ENCODE results near the gene ATP5PD.

ATP5PD gene

GRCh38 chr17:75046407-75047289 lies at the start of gene ATP5PD, which contains the start of gene KCTD2 (continued):
- peak; percentile 68; the same call in 1 of the 2 replicates for TF ChIP-seq SP7 (tag by site-specific recombination; IDR thresholded peaks at IDR 0.05)
- 0 out of 2 replicates have a peak, but pooled peaks have one; percentile 23 for TF ChIP-seq ZBTB21 (tag by site-specific recombination; IDR thresholded peaks at IDR 0.05)
- TF ChIP-seq ZNF423 (tag by site-specific recombination; IDR thresholded peaks at IDR 0.05), result no peak
- TF ChIP-seq ZNF426 (tag by site-specific recombination; IDR thresholded peaks at IDR 0.05), result no peak
- 0 out of 2 replicates have a peak, but pooled peaks have one; percentile 35 for TF ChIP-seq ZNF518A (tag by site-specific recombination; conservative IDR thresholded peaks at IDR 0.05; ENCODE audit: low read depth)
- no peak; the same call in 1 of the 2 replicates for TF ChIP-seq OVOL3 (tag by site-specific recombination; IDR thresholded peaks at IDR 0.05)
- no peak for TF ChIP-seq ZNF529 (tag by site-specific recombination; IDR thresholded peaks at IDR 0.05; ENCODE audit: insufficient replicate concordance)
- TF ChIP-seq ZNF292 (tag by site-specific recombination; IDR thresholded peaks at IDR 0.05; ENCODE audit: borderline replicate concordance, low read depth), result no peak
- TF ChIP-seq, protein P1, sequence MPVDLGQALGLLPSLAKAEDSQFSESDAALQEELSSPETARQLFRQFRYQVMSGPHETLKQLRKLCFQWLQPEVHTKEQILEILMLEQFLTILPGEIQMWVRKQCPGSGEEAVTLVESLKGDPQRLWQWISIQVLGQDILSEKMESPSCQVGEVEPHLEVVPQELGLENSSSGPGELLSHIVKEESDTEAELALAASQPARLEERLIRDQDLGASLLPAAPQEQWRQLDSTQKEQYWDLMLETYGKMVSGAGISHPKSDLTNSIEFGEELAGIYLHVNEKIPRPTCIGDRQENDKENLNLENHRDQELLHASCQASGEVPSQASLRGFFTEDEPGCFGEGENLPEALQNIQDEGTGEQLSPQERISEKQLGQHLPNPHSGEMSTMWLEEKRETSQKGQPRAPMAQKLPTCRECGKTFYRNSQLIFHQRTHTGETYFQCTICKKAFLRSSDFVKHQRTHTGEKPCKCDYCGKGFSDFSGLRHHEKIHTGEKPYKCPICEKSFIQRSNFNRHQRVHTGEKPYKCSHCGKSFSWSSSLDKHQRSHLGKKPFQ (tag by site-specific recombination; IDR thresholded peaks at IDR 0.05), result no peak
- TF ChIP-seq ZNF174 (tag by site-specific recombination; IDR thresholded peaks at IDR 0.05), result no peak
- TF ChIP-seq ZBTB8A (tag by site-specific recombination; IDR thresholded peaks at IDR 0.05), result peak; percentile 95
- peak; percentile 94 for TF ChIP-seq ZBTB17 (tag by site-specific recombination; IDR thresholded peaks at IDR 0.05)
- TF ChIP-seq BCL11A (tag by site-specific recombination; IDR thresholded peaks at IDR 0.05; ENCODE audit: low read depth), result 0 out of 2 replicates have a peak, but pooled peaks have one; percentile 23
- TF ChIP-seq PBX3 (CRISPR knock-in tag; IDR thresholded peaks at IDR 0.05), result peak; percentile 83
- peak; percentile 95 for TF ChIP-seq ZNF664 (tag by site-specific recombination; IDR thresholded peaks at IDR 0.05)
- peak; percentile 54 for TF ChIP-seq GLIS1 (tag by site-specific recombination; IDR thresholded peaks at IDR 0.05)
- TF ChIP-seq ZFP37 (tag by site-specific recombination; IDR thresholded peaks at IDR 0.05), result peak; percentile 48; the same call in 1 of the 2 replicates
- TF ChIP-seq, protein P2, sequence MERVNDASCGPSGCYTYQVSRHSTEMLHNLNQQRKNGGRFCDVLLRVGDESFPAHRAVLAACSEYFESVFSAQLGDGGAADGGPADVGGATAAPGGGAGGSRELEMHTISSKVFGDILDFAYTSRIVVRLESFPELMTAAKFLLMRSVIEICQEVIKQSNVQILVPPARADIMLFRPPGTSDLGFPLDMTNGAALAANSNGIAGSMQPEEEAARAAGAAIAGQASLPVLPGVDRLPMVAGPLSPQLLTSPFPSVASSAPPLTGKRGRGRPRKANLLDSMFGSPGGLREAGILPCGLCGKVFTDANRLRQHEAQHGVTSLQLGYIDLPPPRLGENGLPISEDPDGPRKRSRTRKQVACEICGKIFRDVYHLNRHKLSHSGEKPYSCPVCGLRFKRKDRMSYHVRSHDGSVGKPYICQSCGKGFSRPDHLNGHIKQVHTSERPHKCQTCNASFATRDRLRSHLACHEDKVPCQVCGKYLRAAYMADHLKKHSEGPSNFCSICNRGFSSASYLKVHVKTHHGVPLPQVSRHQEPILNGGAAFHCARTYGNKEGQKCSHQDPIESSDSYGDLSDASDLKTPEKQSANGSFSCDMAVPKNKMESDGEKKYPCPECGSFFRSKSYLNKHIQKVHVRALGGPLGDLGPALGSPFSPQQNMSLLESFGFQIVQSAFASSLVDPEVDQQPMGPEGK (tag by site-specific recombination; IDR thresholded peaks at IDR 0.05), result peak; percentile 98
- TF ChIP-seq HIC1 (tag by site-specific recombination; IDR thresholded peaks at IDR 0.05), result peak; percentile 86
- no peak for TF ChIP-seq HOXA7 (CRISPR knock-in tag; IDR thresholded peaks at IDR 0.05; ENCODE audit: borderline replicate concordance)
- no peak for TF ChIP-seq ZNF404 (tag by site-specific recombination; IDR thresholded peaks at IDR 0.05)
- TF ChIP-seq ZNF626 (tag by site-specific recombination; IDR thresholded peaks at IDR 0.05), result no peak
- TF ChIP-seq ZNF112 (tag by site-specific recombination; IDR thresholded peaks at IDR 0.05), result no peak
- peak; percentile 68 for TF ChIP-seq ZSCAN30 (tag by site-specific recombination; IDR thresholded peaks at IDR 0.05)
- peak; percentile 90 for TF ChIP-seq ZBTB26 (tag by site-specific recombination; optimal IDR thresholded peaks at IDR 0.05)
